Bronchial epithelial cell (primary cell): ENCODE measurements around the gene PAPLN. TPM values are rescaled to one million over a fixed set of nuclear protein-coding genes. Genes with fewer than 3 reads are reported as not detected.

Experiments used
- DNase-seq: peaks from one replicate; pipeline ENCODE4 v3.0.0-alpha.2; 2010; ENCODE audit warnings: low read depth
- FAIRE-seq: peaks from 2 replicates; lab custom pipeline; 2011; peaks lifted over from hg19 to GRCh38; lab: Jason Lieb, UNC
- H3K27me3 ChIP-seq: 2 replicates; pipeline ENCODE4 v1.5.1; 2011; ENCODE audit warnings: low read length; ENCODE audit not compliant: control insufficient read depth, insufficient read depth
- H3K36me3 ChIP-seq: 2 replicates; pipeline ENCODE4 v1.5.1; 2011; ENCODE audit warnings: low read length; ENCODE audit not compliant: control insufficient read depth, insufficient read depth
- H3K4me3 ChIP-seq: 2 replicates; pipeline ENCODE4 v1.5.1; 2011; ENCODE audit warnings: mild to moderate bottlenecking, low read depth, low read length, control low read depth
- total RNA-seq: library from RNA; depleted of rRNA; stranded (reverse); fragments of >200 nt; gene quantifications from 2 replicates; pipeline ENCODE4 v1.2.1, GENCODE V29; 2014
- TF ChIP-seq, protein P1 (sequence below): IDR thresholded peaks from 2 replicates; pipeline ENCODE4 v1.5.1; 2011; ENCODE audit warnings: mild to moderate bottlenecking, moderate library complexity, low read length, control low read depth, inconsistent platforms; ENCODE audit not compliant: insufficient read depth, severe bottlenecking

The PAPLN gene
- total RNA-seq, 1 donor from 2014 or later: 3.4 TPM

DNA sequence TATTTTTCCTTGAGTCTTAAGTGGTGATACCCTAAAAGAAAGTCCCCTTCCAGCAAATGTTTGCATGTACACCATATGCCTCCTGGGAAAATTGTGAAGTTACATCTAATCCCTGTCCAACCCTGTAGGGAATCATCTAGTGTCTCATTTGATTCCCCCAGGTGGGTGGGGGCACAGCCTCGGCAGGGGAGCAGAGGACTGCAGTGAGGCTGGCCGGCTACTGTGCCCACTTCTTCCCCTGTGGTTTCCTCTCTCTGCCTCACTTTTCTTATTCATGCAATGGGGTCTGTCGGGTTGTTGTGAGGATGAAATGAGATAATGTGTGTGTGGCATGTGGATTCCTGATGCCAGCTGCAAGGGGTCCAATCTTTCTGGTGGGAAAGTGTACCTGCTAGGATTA lies 6.0 kb downstream of the PAPLN start:
- DNase-seq (no peak), FAIRE-seq (no peak)
- peaks cover 2% of the 10 kb centered on the region for H3K27me3 ChIP-seq
- H3K4me3 ChIP-seq: no peak overlapping the region
- H3K36me3 ChIP-seq: no peaks in the 10 kb centered on the region
- TF ChIP-seq, protein P1, sequence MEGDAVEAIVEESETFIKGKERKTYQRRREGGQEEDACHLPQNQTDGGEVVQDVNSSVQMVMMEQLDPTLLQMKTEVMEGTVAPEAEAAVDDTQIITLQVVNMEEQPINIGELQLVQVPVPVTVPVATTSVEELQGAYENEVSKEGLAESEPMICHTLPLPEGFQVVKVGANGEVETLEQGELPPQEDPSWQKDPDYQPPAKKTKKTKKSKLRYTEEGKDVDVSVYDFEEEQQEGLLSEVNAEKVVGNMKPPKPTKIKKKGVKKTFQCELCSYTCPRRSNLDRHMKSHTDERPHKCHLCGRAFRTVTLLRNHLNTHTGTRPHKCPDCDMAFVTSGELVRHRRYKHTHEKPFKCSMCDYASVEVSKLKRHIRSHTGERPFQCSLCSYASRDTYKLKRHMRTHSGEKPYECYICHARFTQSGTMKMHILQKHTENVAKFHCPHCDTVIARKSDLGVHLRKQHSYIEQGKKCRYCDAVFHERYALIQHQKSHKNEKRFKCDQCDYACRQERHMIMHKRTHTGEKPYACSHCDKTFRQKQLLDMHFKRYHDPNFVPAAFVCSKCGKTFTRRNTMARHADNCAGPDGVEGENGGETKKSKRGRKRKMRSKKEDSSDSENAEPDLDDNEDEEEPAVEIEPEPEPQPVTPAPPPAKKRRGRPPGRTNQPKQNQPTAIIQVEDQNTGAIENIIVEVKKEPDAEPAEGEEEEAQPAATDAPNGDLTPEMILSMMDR: no peak

DNA sequence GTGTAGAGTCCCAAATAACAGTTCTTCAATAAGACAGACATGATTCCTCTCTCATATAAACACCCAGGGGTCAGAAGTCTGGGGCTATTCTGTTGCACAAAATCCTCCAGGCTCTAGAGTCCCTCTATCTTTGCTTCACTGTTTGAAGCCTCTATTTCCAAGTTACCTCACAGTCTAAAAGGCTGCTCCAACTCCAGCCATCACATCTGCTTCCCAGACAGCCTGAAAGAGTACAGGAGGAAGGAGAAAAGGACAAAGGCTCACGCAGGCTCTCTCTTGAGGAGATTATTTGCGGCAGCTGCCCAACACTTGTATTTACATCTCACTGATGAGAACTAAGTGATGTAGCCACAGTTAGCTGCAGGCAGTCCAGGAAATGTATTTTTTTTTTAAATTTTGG lies 6.4 kb downstream of the PAPLN start:
- no peak for FAIRE-seq
- Histone ChIP-seq H3K36me3 (no peaks in the 10 kb centered on the region), H3K27me3 (peaks cover 2% of the 10 kb centered on the region), H3K4me3 (no peak overlapping the region)
- TF ChIP-seq, protein P1: no peak
- no peak for DNase-seq

GRCh38 chr14:73244541-73245290 lies 7.4 kb downstream of the PAPLN start:
- Histone ChIP-seq H3K4me3 (no peak overlapping the region), H3K27me3 (peaks cover 2% of the 10 kb centered on the region), H3K36me3 (no peaks in the 10 kb centered on the region)
- FAIRE-seq: peak; percentile 23
- DNase-seq: no peak
- TF ChIP-seq, protein P1: no peak

- Histone ChIP-seq H3K36me3 (no peaks in the 10 kb centered on the region), H3K4me3 (peak overlapping the region; percentile 45), H3K27me3 (no peaks in the 10 kb centered on the region)
- peak; percentile 39 for DNase-seq
- TF ChIP-seq, protein P1: no peak
- FAIRE-seq: no peak
These were observed 8.4 kb downstream of the PAPLN start for GRCh38 chr14:73245480-73246325.

DNA sequence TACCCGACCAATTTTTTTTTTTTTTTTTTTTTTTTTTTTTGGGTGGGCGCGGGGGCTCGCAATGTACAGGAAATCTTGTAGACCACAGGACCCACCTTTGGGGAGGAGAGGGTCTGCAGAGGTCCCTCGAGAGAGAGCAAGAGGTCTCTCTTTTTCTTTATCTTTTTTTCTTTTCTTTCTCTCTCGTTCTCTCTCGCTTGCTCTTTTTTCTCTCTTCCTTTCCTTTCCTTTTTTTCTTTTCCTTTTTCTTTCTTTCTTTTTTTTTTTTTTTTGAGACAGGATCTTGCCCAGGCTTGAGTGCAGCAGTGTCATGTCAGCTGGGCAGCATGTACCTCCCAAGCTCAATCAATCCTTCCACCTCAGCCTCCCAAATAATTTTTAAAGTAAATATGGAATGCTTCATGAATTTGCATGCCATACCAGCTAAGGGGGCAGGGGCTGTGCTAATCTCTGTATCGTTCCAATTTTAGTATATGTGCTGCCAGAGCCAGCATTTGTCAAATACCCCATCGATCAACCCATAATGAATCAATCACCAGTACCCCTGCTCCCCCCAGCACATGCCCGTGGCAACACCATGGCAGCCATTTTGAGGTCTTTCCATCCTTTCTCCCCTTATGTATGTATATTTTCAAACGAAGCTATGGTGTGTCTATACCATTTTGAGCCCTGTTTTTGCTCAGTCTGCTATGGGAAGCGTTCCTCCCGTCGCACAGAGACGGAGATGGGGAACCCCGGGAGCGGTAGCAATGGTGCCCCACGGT lies 9.3 kb downstream of the PAPLN start:
- no peaks in the 10 kb centered on the region for H3K36me3 ChIP-seq
- no peaks in the 10 kb centered on the region for H3K27me3 ChIP-seq
- no peak for DNase-seq
- peak overlapping the region; percentile 45 for H3K4me3 ChIP-seq
- FAIRE-seq: no peak
- TF ChIP-seq, protein P1: no peak
